GM23248 (cell line): ENCODE data around the gene KLHL14.

Experiments
- EZH2 ChIP-seq: fragments of 200-600 bp; sonication (generic); IDR thresholded peaks from 2 replicates; pipeline ENCODE4 v1.6.1; 2018; ENCODE audit warnings: antibody characterized with exemption, mild to moderate bottlenecking; ENCODE audit not compliant: insufficient read depth, poor library complexity, severe bottlenecking
- EZH2phosphoT487 ChIP-seq: fragments of 200-600 bp; sonication (generic); IDR thresholded peaks from 2 replicates; pipeline ENCODE4 v1.6.1; 2018; ENCODE audit warnings: antibody characterized with exemption, moderate library complexity, mild to moderate bottlenecking, low read depth; ENCODE audit not compliant: insufficient read depth

GRCh38 chr18:32777049-32777448, 4.2 kb upstream of the KLHL14 start:
- TF ChIP-seq EZH2 (no peak), EZH2phosphoT487 (no peak)
